C4-2B (cell line): ENCODE results near the gene NIPBL.
"Not testable (repeated sequence)": the region's sequence is repeated elsewhere in the genome, so short reads cannot be mapped to it uniquely, and the experiment has no call there.

Experiments used
- H3K27ac ChIP-seq: fragments of 450-650 bp; 2 replicates; pipeline ENCODE4 v1.5.1; 2017
- CTCF ChIP-seq: fragments of 450-650 bp; conservative IDR thresholded peaks from 2 replicates; pipeline ENCODE4 v1.5.1; 2017; ENCODE audit warnings: mild to moderate bottlenecking
- ZFX ChIP-seq: fragments of 450-650 bp; IDR thresholded peaks from 2 replicates; pipeline ENCODE4 v1.6.1; 2017

NIPBL gene

GRCh38 chr5:36876299-36876964 lies at the start of gene NIPBL:
NIPBL (plus strand) TSS chr5:36876769; CDS start chr5:36953697, 76,928 bp downstream.
- peak within 1 kb of the TSS; percentile 89 for H3K27ac ChIP-seq
- TF ChIP-seq CTCF (no peak), ZFX (peak; percentile 63)

- no peak overlapping the region for H3K27ac ChIP-seq
- TF ChIP-seq CTCF (no peak), ZFX (no peak)
Observed at GRCh38 chr5:36832274-36832673, 44.3 kb upstream of the NIPBL start.

- H3K27ac ChIP-seq: no peak overlapping the region
- TF ChIP-seq ZFX (no peak), CTCF (no peak)
Observed at GRCh38 chr5:36836831-36837230, 39.7 kb upstream of the NIPBL start.

GRCh38 chr5:36839489-36840476 lies 36.8 kb upstream of the NIPBL start:
- H3K27ac ChIP-seq: no peak overlapping the region
- TF ChIP-seq ZFX: no peak
- TF ChIP-seq CTCF: no peak

GRCh38 chr5:36841677-36842076 lies 34.9 kb upstream of the NIPBL start:
- no peak for TF ChIP-seq CTCF
- no peak for TF ChIP-seq ZFX
- no peak overlapping the region for H3K27ac ChIP-seq

GRCh38 chr5:36842087-36842486 lies 34.5 kb upstream of the NIPBL start:
- H3K27ac ChIP-seq: no peak overlapping the region
- TF ChIP-seq CTCF: no peak

- TF ChIP-seq CTCF: no peak
- TF ChIP-seq ZFX: no peak
- no peak overlapping the region for H3K27ac ChIP-seq
Observed at GRCh38 chr5:36844305-36844704, 32.3 kb upstream of the NIPBL start.

- not testable (repeated sequence) for H3K27ac ChIP-seq
Observed at GRCh38 chr5:36848545-36848944, 28.0 kb upstream of the NIPBL start.

- H3K27ac ChIP-seq: not testable (repeated sequence)
Observed at GRCh38 chr5:36852903-36853302, 23.7 kb upstream of the NIPBL start.
